ENCODE measurements around the gene RAB3IP. TPM values are rescaled to one million over a fixed set of nuclear protein-coding genes. Genes with fewer than 3 reads are reported as not detected.

Gene RAB3IP
- total and polyA plus RNA-seq, 12 donors = 14.2 to 33.3 (median 22.5) TPM

DNA sequence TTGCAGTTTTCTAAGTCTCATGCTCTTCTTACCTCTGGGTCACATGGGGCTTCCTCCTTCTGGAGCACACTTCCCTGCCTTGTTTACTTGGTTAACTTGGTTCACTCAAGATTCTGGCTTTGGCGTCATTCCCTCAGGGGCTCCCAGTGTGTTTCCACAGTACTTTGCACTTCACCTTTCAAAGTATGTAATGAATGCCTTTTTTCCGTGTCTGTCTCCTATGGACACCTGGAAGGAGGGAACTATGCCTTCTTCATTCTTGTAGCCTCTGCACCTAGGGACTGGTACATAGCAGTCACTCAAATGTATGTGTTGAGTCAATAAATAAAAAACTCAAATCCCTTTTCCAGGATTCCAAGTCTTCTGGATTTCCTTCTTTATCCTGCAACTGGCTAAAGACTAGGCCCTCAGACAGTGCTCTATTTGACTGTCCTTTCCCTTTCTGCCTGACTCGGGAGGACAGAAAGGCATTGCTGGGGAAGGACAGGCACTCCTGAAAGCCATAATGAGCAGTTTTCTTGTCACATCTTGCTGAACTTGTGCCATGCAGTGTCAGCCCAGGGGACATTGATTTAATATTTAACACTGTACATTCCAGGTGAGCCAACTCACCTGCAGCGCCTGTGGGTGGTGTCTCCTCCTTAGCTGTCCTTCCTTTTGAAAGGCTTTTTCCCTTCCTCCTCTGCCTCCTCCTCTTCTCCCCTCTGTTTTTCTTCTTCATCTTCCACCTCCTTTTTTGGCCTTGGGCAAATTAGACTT, 99.2 kb downstream of the RAB3IP start:
- ATAC-seq = no peak
- H3K9me3 ChIP-seq = no peaks in the 10 kb centered on the region

DNA sequence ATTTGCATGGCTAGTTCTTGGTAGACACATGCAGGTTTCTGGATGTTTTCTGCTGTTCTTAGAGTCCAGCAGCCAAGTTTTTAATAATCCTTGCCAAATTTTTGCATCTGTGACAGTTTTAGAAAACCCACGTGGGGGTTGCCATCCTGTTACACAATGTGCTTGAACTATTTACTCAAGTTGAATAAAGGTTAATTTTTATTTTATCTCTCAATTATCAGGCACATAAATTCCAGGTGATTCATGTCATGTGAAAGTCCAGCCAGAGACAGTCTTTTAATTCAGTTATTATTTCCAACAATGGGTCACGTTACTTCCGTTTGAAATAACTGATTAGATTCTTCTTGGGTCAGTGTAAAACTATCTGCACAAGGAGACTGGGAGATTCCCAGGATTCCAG, 102.1 kb downstream of the RAB3IP start:
- no peaks in the 10 kb centered on the region for H3K9me3 ChIP-seq
- H3K4me3 ChIP-seq = no peak overlapping the region
- ATAC-seq (no peak), DNase-seq (no peak)
- TF ChIP-seq, protein P1, sequence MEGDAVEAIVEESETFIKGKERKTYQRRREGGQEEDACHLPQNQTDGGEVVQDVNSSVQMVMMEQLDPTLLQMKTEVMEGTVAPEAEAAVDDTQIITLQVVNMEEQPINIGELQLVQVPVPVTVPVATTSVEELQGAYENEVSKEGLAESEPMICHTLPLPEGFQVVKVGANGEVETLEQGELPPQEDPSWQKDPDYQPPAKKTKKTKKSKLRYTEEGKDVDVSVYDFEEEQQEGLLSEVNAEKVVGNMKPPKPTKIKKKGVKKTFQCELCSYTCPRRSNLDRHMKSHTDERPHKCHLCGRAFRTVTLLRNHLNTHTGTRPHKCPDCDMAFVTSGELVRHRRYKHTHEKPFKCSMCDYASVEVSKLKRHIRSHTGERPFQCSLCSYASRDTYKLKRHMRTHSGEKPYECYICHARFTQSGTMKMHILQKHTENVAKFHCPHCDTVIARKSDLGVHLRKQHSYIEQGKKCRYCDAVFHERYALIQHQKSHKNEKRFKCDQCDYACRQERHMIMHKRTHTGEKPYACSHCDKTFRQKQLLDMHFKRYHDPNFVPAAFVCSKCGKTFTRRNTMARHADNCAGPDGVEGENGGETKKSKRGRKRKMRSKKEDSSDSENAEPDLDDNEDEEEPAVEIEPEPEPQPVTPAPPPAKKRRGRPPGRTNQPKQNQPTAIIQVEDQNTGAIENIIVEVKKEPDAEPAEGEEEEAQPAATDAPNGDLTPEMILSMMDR (IDR thresholded peaks at IDR 0.05) = no peak
- WGBS, 2 donors = 35 to 37% methylated on average over 3 of the region's 3 CpGs
- H3K27ac ChIP-seq = no peak overlapping the region
- H3K4me1 ChIP-seq = peaks cover 0 to 4% (median 0%) of the 10 kb centered on the region in 9 donors
- H3K27me3 ChIP-seq = no peaks in the 10 kb centered on the region
- H3K36me3 ChIP-seq = no peaks in the 10 kb centered on the region
- intact Hi-C loops (cut with DNase I) = no loop called here

More for the DNA sequence above, 99.2 kb downstream of the RAB3IP start:
- Histone ChIP-seq H3K4me1 (peaks cover 0 to 4% (median 0%) of the 10 kb centered on the region in 9 donors), H3K4me3 (no peak overlapping the region), H3K27me3 (no peaks in the 10 kb centered on the region), H3K27ac (no peak overlapping the region), H3K36me3 (no peaks in the 10 kb centered on the region)
- TF ChIP-seq, protein P1 (IDR thresholded peaks at IDR 0.05) = no peak
- DNase-seq = no peak
- WGBS, 2 donors = 84 to 85% methylated on average over 4 of the region's 4 CpGs
- intact Hi-C loops (cut with DNase I) = no loop called here

DNA sequence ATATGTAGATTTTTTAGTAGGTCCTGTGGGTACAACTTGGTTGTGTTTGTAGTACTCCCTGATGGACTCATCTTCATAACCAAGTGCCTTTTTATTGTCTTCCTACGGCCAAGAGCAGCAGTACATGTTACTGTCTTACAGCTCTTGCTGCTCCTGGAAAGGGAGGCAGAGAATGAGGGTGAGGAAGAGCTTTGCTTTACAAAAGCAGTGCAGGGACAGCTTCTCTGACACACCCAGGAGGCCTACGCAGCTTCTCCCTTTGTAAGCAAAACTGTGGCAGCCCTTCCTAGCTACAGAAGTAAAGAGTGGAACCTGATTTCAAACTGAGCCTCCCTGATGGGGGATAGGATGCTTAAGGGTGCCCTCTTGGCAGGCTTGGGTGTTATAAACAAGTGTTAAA, 104.9 kb downstream of the RAB3IP start:
- no peak for ATAC-seq
- H3K4me1 ChIP-seq = peaks cover 0 to 4% (median 0%) of the 10 kb centered on the region in 9 donors
- H3K4me3 ChIP-seq = no peak overlapping the region
- no peaks in the 10 kb centered on the region for H3K9me3 ChIP-seq
- WGBS, 2 donors = 57 to 63% methylated on average over 2 of the region's 2 CpGs
- intact Hi-C loops (cut with DNase I) = no loop called here
- no peak overlapping the region for H3K27ac ChIP-seq
- TF ChIP-seq, protein P1 (IDR thresholded peaks at IDR 0.05) = no peak
- DNase-seq = no peak
- no peaks in the 10 kb centered on the region for H3K27me3 ChIP-seq
- no peaks in the 10 kb centered on the region for H3K36me3 ChIP-seq

DNA sequence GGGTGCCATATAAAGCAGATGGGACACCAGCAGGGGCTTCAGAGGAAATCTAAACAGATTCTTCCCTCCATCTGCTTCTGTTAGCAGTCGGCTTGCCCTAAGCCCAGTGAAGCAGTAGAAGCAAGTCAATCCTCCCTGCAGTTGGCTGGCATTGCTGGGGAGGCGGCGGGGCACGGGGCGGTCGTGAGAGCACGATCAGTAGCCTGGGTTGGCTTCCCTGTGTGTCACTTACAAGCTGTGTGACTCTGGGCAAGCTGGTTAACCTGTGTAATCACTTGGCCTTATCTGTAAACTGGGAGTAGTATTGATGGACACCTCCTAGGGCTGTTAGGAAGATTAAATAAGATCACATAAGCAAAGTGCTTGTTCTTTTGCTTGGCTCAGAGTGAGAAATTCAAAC, 105.8 kb downstream of the RAB3IP start:
- ATAC-seq = no peak
- 90% methylated on average over 7 of the region's 7 CpGs for WGBS, 2 donors
- TF ChIP-seq, protein P1 (IDR thresholded peaks at IDR 0.05) = no peak
- peaks cover 0 to 4% (median 0%) of the 10 kb centered on the region in 9 donors for H3K4me1 ChIP-seq
- no peak overlapping the region for H3K27ac ChIP-seq
- H3K27me3 ChIP-seq = no peaks in the 10 kb centered on the region
- no peaks in the 10 kb centered on the region for H3K9me3 ChIP-seq
- no peak for DNase-seq
- H3K4me3 ChIP-seq = no peak overlapping the region
- intact Hi-C loops (cut with DNase I) = no loop called here
- H3K36me3 ChIP-seq = no peaks in the 10 kb centered on the region

Measured in heart right ventricle (tissue), 16 donors.